SK-N-SH (cell line): ENCODE measurements around the gene OAS1. TPM values are rescaled to one million over a fixed set of nuclear protein-coding genes. Genes with fewer than 3 reads are reported as not detected.

Experiments used
- CTCF ChIA-PET: fragments of 300-600, 350-600 bp; formaldehyde crosslinking; extraction: SDS; loops from one replicate; lab custom pipeline; 2021; lab: Yijun Ruan, JAX
- POLR2A ChIA-PET: fragments of 350-600 bp; sonication (Branson Sonifier 250); formaldehyde crosslinking; extraction: SDS; loops from one replicate; lab custom pipeline; 2020; ENCODE audit warnings: antibody characterized with exemption, inconsistent platforms; lab: Yijun Ruan, JAX
- DNase-seq: peaks from one replicate; pipeline ENCODE4 v3.0.0; 2012
- H2AFZ ChIP-seq: fragments of 200-600 bp; sonication (generic); 2 replicates; pipeline ENCODE4 v1.8.1; 2016; ENCODE audit warnings: antibody characterized with exemption, mild to moderate bottlenecking, low read depth
- H3F3A ChIP-seq: fragments of 200-600 bp; sonication (generic); replicated peaks from 2 replicates; pipeline ENCODE3; 2016; ENCODE audit warnings: antibody characterized with exemption, mild to moderate bottlenecking; ENCODE audit not compliant: insufficient read depth
- H3K27ac ChIP-seq, 2 experiments: fragments of 200-500 bp in 1 of 2; fragments of 200-600 bp in 1 of 2; sonication (Bioruptor generic) in 1 of 2; sonication (generic), shearing (Covaris generic) in 1 of 2; 2 replicates each; pipeline versions ENCODE4 v1.5.1 to v1.6.1; 2014 to 2016; ENCODE audit warnings: low read depth in 2 of 2, inconsistent platforms in 1 of 2, low read length in 1 of 2, mild to moderate bottlenecking in 1 of 2, mixed read lengths in 1 of 2
- H3K27me3 ChIP-seq: fragments of 200-600 bp; sonication (generic), shearing (Covaris generic); 2 replicates; pipeline ENCODE4 v1.6.1; 2016; ENCODE audit warnings: mixed run types; ENCODE audit not compliant: insufficient read depth
- H3K36me3 ChIP-seq, 2 experiments: fragments of 200-500 bp in 1 of 2; fragments of 200-600 bp in 1 of 2; sonication (Bioruptor generic) in 1 of 2; sonication (generic) in 1 of 2; replicated peaks in 1 of 2; 2 replicates each; pipeline versions ENCODE3 to v1.5.1; 2014 to 2016; ENCODE audit warnings: low read length in 1 of 2, mild to moderate bottlenecking in 1 of 2; ENCODE audit not compliant: insufficient read depth in 2 of 2, control insufficient read depth in 1 of 2
- H3K4me1 ChIP-seq, 2 experiments: fragments of 200-500 bp in 1 of 2; fragments of 200-600 bp in 1 of 2; sonication (Bioruptor generic) in 1 of 2; sonication (generic), shearing (Covaris generic) in 1 of 2; 2 replicates each; pipeline versions ENCODE4 v1.5.1 to v1.6.1; 2014 to 2016; ENCODE audit warnings: low read depth in 1 of 2, low read length in 1 of 2, mixed run types in 1 of 2; ENCODE audit not compliant: insufficient read depth in 2 of 2, control insufficient read depth in 1 of 2
- H3K4me2 ChIP-seq: fragments of 200-600 bp; sonication (generic), shearing (Covaris generic); 2 replicates; pipeline ENCODE4 v1.6.1; 2017; ENCODE audit warnings: mixed run types
- H3K4me3 ChIP-seq, 2 experiments: fragments of 200-500 bp in 1 of 2; fragments of 200-600 bp in 1 of 2; sonication (Bioruptor generic) in 1 of 2; sonication (generic), shearing (Covaris generic) in 1 of 2; 2 replicates each; pipeline versions ENCODE4 v1.5.1 to v1.8.1; 2014 to 2016; ENCODE audit warnings: low read depth in 2 of 2, inconsistent platforms in 1 of 2, low read length in 1 of 2, mild to moderate bottlenecking in 1 of 2, mixed read lengths in 1 of 2, moderate library complexity in 1 of 2
- H3K79me2 ChIP-seq: fragments of 200-600 bp; sonication (generic); 2 replicates; pipeline ENCODE4 v1.8.1; 2017; ENCODE audit warnings: mild to moderate bottlenecking; ENCODE audit not compliant: insufficient read depth
- H3K9ac ChIP-seq: fragments of 200-600 bp; sonication (generic); 2 replicates; pipeline ENCODE4 v1.6.1; 2017; ENCODE audit warnings: mixed run types
- H3K9me2 ChIP-seq: fragments of 200-600 bp; sonication (generic); 2 replicates; pipeline ENCODE4 v1.6.1; 2017; ENCODE audit warnings: mixed run types
- H3K9me3 ChIP-seq: fragments of 200-600 bp; sonication (generic); 2 replicates; pipeline ENCODE4 v1.6.1; 2017; ENCODE audit warnings: mixed run types, mild to moderate bottlenecking, moderate library complexity
- H4K20me1 ChIP-seq: fragments of 200-600 bp; sonication (generic); 2 replicates; pipeline ENCODE4 v1.6.1; 2017; ENCODE audit warnings: mild to moderate bottlenecking, mixed run types; ENCODE audit not compliant: insufficient read depth
- ELF1 ChIP-seq: IDR thresholded peaks from 2 replicates; pipeline ENCODE4 v1.4.0; 2012
- FOXJ3 ChIP-seq: sonication (generic); formaldehyde crosslinking; IDR thresholded peaks from 2 replicates; pipeline ENCODE4 v1.5.1; 2020; ENCODE audit warnings: mild to moderate bottlenecking, missing genetic modification reagents
- FOXM1 ChIP-seq: IDR thresholded peaks from 2 replicates; pipeline ENCODE4 v1.4.0; 2012; ENCODE audit warnings: low read depth, mild to moderate bottlenecking
- GABPA ChIP-seq: IDR thresholded peaks from 2 replicates; pipeline ENCODE4 v1.4.0; 2012; ENCODE audit warnings: low read depth, mild to moderate bottlenecking
- JUND ChIP-seq: IDR thresholded peaks from 2 replicates; pipeline ENCODE4 v1.4.0; 2012
- MXI1 ChIP-seq: IDR thresholded peaks from 2 replicates; pipeline ENCODE4 v1.6.1; 2012; ENCODE audit warnings: mild to moderate bottlenecking, low read depth, low read length, improper control_type of control experiment
- NFIC ChIP-seq: IDR thresholded peaks from 2 replicates; pipeline ENCODE4 v1.4.0; 2012; ENCODE audit warnings: borderline replicate concordance
- NRF1 ChIP-seq: IDR thresholded peaks from 2 replicates; pipeline ENCODE4 v1.6.1; 2012; ENCODE audit warnings: low read depth, mild to moderate bottlenecking, low read length
- RAD21 ChIP-seq: IDR thresholded peaks from 2 replicates; pipeline ENCODE4 v1.6.1; 2012; ENCODE audit warnings: mild to moderate bottlenecking, low read length
- RCOR1 ChIP-seq: fragments of 150-350 bp; IDR thresholded peaks from 2 replicates; pipeline ENCODE4 v1.6.1; 2017; ENCODE audit warnings: antibody characterized with exemption, low read length
- RFX5 ChIP-seq: IDR thresholded peaks from 2 replicates; pipeline ENCODE4 v1.6.1; 2012; ENCODE audit warnings: mild to moderate bottlenecking, improper control_type of control experiment, low read length
- SIN3A ChIP-seq: IDR thresholded peaks from 2 replicates; pipeline ENCODE4 v1.6.1; 2012; ENCODE audit warnings: low read depth, mild to moderate bottlenecking, low read length, moderate library complexity, borderline replicate concordance
- SMC3 ChIP-seq: IDR thresholded peaks from 2 replicates; pipeline ENCODE4 v1.6.1; 2012; ENCODE audit warnings: low read depth, low read length, improper control_type of control experiment
- TCF12 ChIP-seq: IDR thresholded peaks from 2 replicates; pipeline ENCODE4 v1.4.0; 2012
- TEAD4 ChIP-seq: IDR thresholded peaks from 2 replicates; pipeline ENCODE4 v1.4.0; 2012; ENCODE audit warnings: mild to moderate bottlenecking, borderline replicate concordance; ENCODE audit not compliant: insufficient read depth
- YY1 ChIP-seq: IDR thresholded peaks from 2 replicates; pipeline ENCODE4 v1.4.0; 2012; ENCODE audit warnings: low read depth, mild to moderate bottlenecking
- WGBS: methylation state at CpG from one replicate; pipeline ENCODE4 v1.1.6; 2017; ENCODE audit warnings: low lambda C conversion rate; 5-methylcytosine and 5-hydroxymethylcytosine counted together
- polyA plus RNA-seq, 3 experiments: library from polyadenylated mRNA; depleted of rRNA; stranded (reverse); fragments of >200 nt; gene quantifications; 2 replicates each; pipeline ENCODE4 v1.2.3, GENCODE V29; 2012
- TF ChIP-seq, protein P1 (sequence below): IDR thresholded peaks from 2 replicates; pipeline ENCODE4 v1.4.0; 2012; ENCODE audit warnings: low read depth
- TF ChIP-seq, protein P2 (sequence below): fragments of 150-350 bp; IDR thresholded peaks from 2 replicates; pipeline ENCODE4 v1.6.1; 2016; ENCODE audit warnings: mild to moderate bottlenecking, low read depth, low read length
- TF ChIP-seq, protein P3 (sequence below): IDR thresholded peaks from 2 replicates; pipeline ENCODE4 v1.6.1; 2012; ENCODE audit warnings: mild to moderate bottlenecking, low read depth, low read length, moderate library complexity

The OAS1 gene
- polyA plus RNA-seq, 1 of the 3 experiments (the other 2 are of a cell fraction), result 1.1 TPM

DNA sequence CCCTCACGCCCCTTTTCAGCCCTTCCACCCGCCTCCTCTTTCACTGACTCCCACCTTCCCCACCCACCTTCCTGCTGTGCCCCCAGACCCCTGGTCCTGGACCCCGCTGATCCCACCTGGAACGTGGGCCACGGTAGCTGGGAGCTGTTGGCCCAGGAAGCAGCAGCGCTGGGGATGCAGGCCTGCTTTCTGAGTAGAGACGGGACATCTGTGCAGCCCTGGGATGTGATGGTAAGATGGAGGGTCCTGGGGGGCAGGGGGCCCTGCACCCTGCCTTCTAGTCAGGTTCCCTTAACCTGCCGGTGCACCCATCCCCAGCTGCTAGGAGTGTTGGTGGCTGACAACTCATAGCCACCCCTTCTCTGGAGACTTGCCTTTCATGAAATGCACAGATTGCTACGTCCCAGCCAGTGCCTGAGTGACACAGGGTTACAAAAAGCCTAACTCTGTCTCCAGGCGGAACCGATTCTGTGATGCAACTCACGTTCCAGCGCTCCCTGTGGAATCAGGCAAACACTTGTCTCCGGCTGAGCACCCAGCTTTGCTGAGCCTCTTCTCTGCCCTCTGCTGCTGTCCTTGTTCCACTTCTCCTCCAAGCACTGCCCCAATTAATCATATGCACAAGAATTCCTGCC lies 56.6 kb downstream of the OAS1 start:
- TF ChIP-seq, protein P1, sequence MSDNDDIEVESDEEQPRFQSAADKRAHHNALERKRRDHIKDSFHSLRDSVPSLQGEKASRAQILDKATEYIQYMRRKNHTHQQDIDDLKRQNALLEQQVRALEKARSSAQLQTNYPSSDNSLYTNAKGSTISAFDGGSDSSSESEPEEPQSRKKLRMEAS, result no peak
- TF ChIP-seq MXI1 (no peak), FOXJ3 (no peak), FOXM1 (no peak), TEAD4 (no peak), NFIC (no peak), JUND (no peak), SIN3A (no peak), TCF12 (no peak), RCOR1 (no peak), RAD21 (no peak), NRF1 (no peak), GABPA (no peak), SMC3 (no peak), ELF1 (no peak), YY1 (no peak), RFX5 (no peak)
- TF ChIP-seq, protein P2, sequence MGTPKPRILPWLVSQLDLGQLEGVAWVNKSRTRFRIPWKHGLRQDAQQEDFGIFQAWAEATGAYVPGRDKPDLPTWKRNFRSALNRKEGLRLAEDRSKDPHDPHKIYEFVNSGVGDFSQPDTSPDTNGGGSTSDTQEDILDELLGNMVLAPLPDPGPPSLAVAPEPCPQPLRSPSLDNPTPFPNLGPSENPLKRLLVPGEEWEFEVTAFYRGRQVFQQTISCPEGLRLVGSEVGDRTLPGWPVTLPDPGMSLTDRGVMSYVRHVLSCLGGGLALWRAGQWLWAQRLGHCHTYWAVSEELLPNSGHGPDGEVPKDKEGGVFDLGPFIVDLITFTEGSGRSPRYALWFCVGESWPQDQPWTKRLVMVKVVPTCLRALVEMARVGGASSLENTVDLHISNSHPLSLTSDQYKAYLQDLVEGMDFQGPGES, result no peak
- TF ChIP-seq, protein P3, sequence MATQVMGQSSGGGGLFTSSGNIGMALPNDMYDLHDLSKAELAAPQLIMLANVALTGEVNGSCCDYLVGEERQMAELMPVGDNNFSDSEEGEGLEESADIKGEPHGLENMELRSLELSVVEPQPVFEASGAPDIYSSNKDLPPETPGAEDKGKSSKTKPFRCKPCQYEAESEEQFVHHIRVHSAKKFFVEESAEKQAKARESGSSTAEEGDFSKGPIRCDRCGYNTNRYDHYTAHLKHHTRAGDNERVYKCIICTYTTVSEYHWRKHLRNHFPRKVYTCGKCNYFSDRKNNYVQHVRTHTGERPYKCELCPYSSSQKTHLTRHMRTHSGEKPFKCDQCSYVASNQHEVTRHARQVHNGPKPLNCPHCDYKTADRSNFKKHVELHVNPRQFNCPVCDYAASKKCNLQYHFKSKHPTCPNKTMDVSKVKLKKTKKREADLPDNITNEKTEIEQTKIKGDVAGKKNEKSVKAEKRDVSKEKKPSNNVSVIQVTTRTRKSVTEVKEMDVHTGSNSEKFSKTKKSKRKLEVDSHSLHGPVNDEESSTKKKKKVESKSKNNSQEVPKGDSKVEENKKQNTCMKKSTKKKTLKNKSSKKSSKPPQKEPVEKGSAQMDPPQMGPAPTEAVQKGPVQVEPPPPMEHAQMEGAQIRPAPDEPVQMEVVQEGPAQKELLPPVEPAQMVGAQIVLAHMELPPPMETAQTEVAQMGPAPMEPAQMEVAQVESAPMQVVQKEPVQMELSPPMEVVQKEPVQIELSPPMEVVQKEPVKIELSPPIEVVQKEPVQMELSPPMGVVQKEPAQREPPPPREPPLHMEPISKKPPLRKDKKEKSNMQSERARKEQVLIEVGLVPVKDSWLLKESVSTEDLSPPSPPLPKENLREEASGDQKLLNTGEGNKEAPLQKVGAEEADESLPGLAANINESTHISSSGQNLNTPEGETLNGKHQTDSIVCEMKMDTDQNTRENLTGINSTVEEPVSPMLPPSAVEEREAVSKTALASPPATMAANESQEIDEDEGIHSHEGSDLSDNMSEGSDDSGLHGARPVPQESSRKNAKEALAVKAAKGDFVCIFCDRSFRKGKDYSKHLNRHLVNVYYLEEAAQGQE, result no peak
- H3K4me2 ChIP-seq, result no peak overlapping the region
- H3K9ac ChIP-seq, result no peak overlapping the region
- no peaks in the 10 kb centered on the region for H3K79me2 ChIP-seq
- no peaks in the 10 kb centered on the region for H3K9me3 ChIP-seq
- H3K27me3 ChIP-seq, result no peaks in the 10 kb centered on the region
- H4K20me1 ChIP-seq, result no peaks in the 10 kb centered on the region
- POLR2A ChIA-PET, result no interaction called here
- H3K4me3 ChIP-seq, result no peak overlapping the region
- H3K4me1 ChIP-seq, result no peaks in the 10 kb centered on the region
- H2AFZ ChIP-seq, result no peak overlapping the region
- H3K9me2 ChIP-seq, result no peaks in the 10 kb centered on the region
- no peak overlapping the region for H3K27ac ChIP-seq
- CTCF ChIA-PET, result interaction anchor here (0.6 to 3.6 kb wide), 6 partner anchors 10 to 512 kb away, joined by 3 to 13 read pairs (median 3); no protein-coding TSS in a partner anchor
- H3F3A ChIP-seq, result no peaks in the 10 kb centered on the region
- no peak for DNase-seq
- no peaks in the 10 kb centered on the region for H3K36me3 ChIP-seq
- WGBS, result 73% methylated on average over 13 of the region's 14 CpGs
